SK-N-MC (cell line): ENCODE data around the gene DPY19L1.
"Not testable (repeated sequence)": the region's sequence is repeated elsewhere in the genome, so short reads cannot be mapped to it uniquely, and the experiment has no call there.

Experiments
- EZH2 ChIP-seq: fragments of 200-600 bp; sonication (generic); IDR thresholded peaks from one replicate; pipeline ENCODE4 v1.6.1; 2017; ENCODE audit warnings: antibody characterized with exemption
- FOXP2 ChIP-seq: optimal IDR thresholded peaks from 2 replicates; pipeline ENCODE3; 2011; ENCODE audit warnings: mild to moderate bottlenecking, moderate library complexity; ENCODE audit not compliant: insufficient read depth; ENCODE audit errors: extremely low read length, control extremely low read depth
- POLR2AphosphoS5 ChIP-seq: IDR thresholded peaks from 2 replicates; pipeline ENCODE4 v1.6.1; 2012; ENCODE audit warnings: mild to moderate bottlenecking, low read depth, low read length, borderline replicate concordance

- TF ChIP-seq POLR2AphosphoS5, EZH2, FOXP2: not testable (repeated sequence)
Measured at GRCh38 chr7:34883855-34884254, 153.4 kb downstream of the DPY19L1 start.
